Heart right ventricle (tissue), 16 donors: ENCODE data around the gene ESCO1. TPM values are rescaled to one million over a fixed set of nuclear protein-coding genes. Genes with fewer than 3 reads are reported as not detected.
"Not testable (repeated sequence)": the region's sequence is repeated elsewhere in the genome, so short reads cannot be mapped to it uniquely, and the experiment has no call there.

ENCODE experiments used
- ATAC-seq, 8 donors: fragments of 200-7000 bp; cut with Tn5 transposase; one replicate each; pipeline ENCODE4 v1.9.1; 2020; ENCODE audit warnings: mild to moderate bottlenecking in 8 of 8, moderate library complexity in 8 of 8, moderate number of reproducible peaks in 1 of 8
- DNase-seq, 2 donors: peaks; one replicate each; pipeline ENCODE4 v3.0.0-alpha.2; 2020
- H3K27ac ChIP-seq, 10 donors: fragments of 200-600 bp; sonication (generic) in 2 of 10; one replicate each; pipeline versions ENCODE4 v1.5.0 to v1.8.0; 2020 to 2022; ENCODE audit warnings: mild to moderate bottlenecking in 3 of 10
- H3K27me3 ChIP-seq, 7 donors: fragments of 200-600 bp; one replicate each; pipeline ENCODE4 v1.8.0; 2021 to 2022; ENCODE audit warnings: mild to moderate bottlenecking in 2 of 7
- H3K36me3 ChIP-seq, 9 donors: fragments of 200-600 bp; sonication (generic) in 1 of 9; one replicate each; pipeline versions ENCODE4 v1.5.0 to v1.8.0; 2020 to 2022; ENCODE audit warnings: mild to moderate bottlenecking in 2 of 9
- H3K4me1 ChIP-seq, 9 donors: fragments of 200-600 bp; sonication (generic) in 1 of 9; one replicate each; pipeline versions ENCODE4 v1.5.0 to v1.8.0; 2020 to 2022; ENCODE audit warnings: mild to moderate bottlenecking in 4 of 9
- H3K4me3 ChIP-seq, 10 donors: fragments of 200-600 bp; sonication (generic) in 2 of 10; one replicate each; pipeline versions ENCODE4 v1.5.0 to v1.8.0; 2020 to 2022; ENCODE audit warnings: mild to moderate bottlenecking in 7 of 10, moderate library complexity in 2 of 10
- H3K9me3 ChIP-seq, 11 donors: fragments of 200-600 bp in 10 of 11; sonication (generic) in 2 of 11; one replicate each; pipeline versions ENCODE4 v1.5.0 to v1.8.0; 2013 to 2022; ENCODE audit warnings: mild to moderate bottlenecking in 2 of 11, control low read depth in 1 of 11, moderate library complexity in 1 of 11
- WGBS, 2 donors: extraction: QIAGEN DNeasy Blood & Tissue Kit; methylation state at CpG; one replicate each; pipeline ENCODE4 v1.1.7; 2013; ENCODE audit warnings: inconsistent platforms in 1 of 2; 5-methylcytosine and 5-hydroxymethylcytosine counted together
- intact Hi-C, 10 donors: fragments of 100-400 bp; cut with DNase I; formaldehyde crosslinking; loops; one replicate each; pipeline versions ENCODE4 v1.11.1 to v1.14.2; 2022
- polyA plus RNA-seq, 2 donors: library from polyadenylated mRNA; stranded (reverse); fragments of 200-250 nt; gene quantifications; one replicate each; pipeline ENCODE4 v1.2.3, GENCODE V29; 2013
- total RNA-seq, 10 donors: library from RNA; stranded (reverse); fragmentation: NEBNext Ultra II Directional in 3 of 10; extraction: Animal tissue kit (Norgen Biotek cat#: 25700) in 3 of 10; gene quantifications; one replicate each; pipeline versions ENCODE4 v1.2.1 to v1.2.4, GENCODE V29; 2021 to 2023
- TF ChIP-seq, protein P1 (sequence below), 9 donors: fragments of 200-600 bp; sonication (generic) in 2 of 9; IDR thresholded peaks; one replicate each; pipeline versions ENCODE4 v1.5.0 to v1.8.0; 2021 to 2022; ENCODE audit warnings: antibody characterized with exemption in 9 of 9, mild to moderate bottlenecking in 5 of 9, moderate library complexity in 1 of 9
- donor health status: Arrhythmogenic right ventricular cardiomyopathy.
- donor health status: ischemic (EF 13 %, LVEDD 7.1; RV severe dilation, severe dysfunction).
- donor health status: healthy with polysubstance abuse.
- donor health status: DM: no; HTN: yes; CAD: no.
- donor health status: DM: no; HTN: no; CAD: no.
- donor health status: ischemic (EF 25% LVEDD 6.9; RV normal size, moderate dysfunction).
- donor health status: ischemic (EF 25% LVEDD 5.7; RV mildly dilated, moderate dysfunction).
- donor health status: healthy.
- donor health status: DM: yes; HTN: yes; CAD: no.
- donor health status: Ischemic cardiomyopathy.
- donor health status: ischemic (EF 35%, LVEDD 5.7; RV mildly dilated, moderate dysfunction).
- donor health status: nonischemic (EF 11% LVEDD 7.7; RV severe dilation, severe dysfunction).
- donor health status: DM: yes; HTN: yes; CAD: no.
- donor health status: PGD.
- donor health status: ischemic (EF 29% LVEDD 5.4; RV normal size, mild dysfunction).
- donor health status: nonischemic (EF 23%, LVEDD 6.1; RV moderate dilation, normal function).

Gene ESCO1
- total and polyA plus RNA-seq, 12 donors, result 5.5 to 12.9 (median 9.9) TPM

- Histone ChIP-seq H3K36me3 (peaks cover 0 to 43% (median 7%) of the 10 kb centered on the region in 9 donors), H3K27me3 (no peaks in the 10 kb centered on the region), H3K4me3 (no peak overlapping the region), H3K9me3 (no peaks in the 10 kb centered on the region), H3K27ac (no peak overlapping the region), H3K4me1 (no peaks in the 10 kb centered on the region)
- WGBS, 2 donors, result 80 to 88% methylated on average over 4 of the region's 4 CpGs
- DNase-seq (no peak), ATAC-seq (no peak)
- intact Hi-C loops, result loop anchor here in 1 of 10 donors (10.0 kb wide), 1 partner anchor 70 kb away; the partner anchor contains the start of gene ABHD3
- TF ChIP-seq, protein P1, sequence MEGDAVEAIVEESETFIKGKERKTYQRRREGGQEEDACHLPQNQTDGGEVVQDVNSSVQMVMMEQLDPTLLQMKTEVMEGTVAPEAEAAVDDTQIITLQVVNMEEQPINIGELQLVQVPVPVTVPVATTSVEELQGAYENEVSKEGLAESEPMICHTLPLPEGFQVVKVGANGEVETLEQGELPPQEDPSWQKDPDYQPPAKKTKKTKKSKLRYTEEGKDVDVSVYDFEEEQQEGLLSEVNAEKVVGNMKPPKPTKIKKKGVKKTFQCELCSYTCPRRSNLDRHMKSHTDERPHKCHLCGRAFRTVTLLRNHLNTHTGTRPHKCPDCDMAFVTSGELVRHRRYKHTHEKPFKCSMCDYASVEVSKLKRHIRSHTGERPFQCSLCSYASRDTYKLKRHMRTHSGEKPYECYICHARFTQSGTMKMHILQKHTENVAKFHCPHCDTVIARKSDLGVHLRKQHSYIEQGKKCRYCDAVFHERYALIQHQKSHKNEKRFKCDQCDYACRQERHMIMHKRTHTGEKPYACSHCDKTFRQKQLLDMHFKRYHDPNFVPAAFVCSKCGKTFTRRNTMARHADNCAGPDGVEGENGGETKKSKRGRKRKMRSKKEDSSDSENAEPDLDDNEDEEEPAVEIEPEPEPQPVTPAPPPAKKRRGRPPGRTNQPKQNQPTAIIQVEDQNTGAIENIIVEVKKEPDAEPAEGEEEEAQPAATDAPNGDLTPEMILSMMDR (IDR thresholded peaks at IDR 0.05), result no peak
Measured at GRCh38 chr18:21634588-21635199, 34.2 kb upstream of the ESCO1 start.

DNA sequence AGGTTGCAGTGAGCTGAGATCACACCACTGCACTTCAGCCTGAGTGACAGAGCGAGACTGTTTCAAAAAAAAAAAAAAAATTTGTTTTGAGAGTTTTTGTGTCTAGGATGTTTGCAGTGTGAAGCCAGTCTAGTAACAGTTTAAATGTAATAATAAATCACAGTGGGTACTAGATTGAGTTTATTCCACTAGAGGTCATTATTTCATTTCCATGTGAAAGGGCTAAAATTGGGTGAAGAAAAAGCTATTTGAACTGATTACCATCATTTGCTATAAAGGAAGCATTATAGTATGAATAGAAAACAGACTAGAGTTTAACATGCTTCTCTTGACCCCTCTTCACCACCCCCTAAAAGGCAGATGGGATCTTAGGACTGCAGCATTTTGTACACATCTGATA, 31.9 kb upstream of the ESCO1 start:
- Histone ChIP-seq H3K27me3 (no peaks in the 10 kb centered on the region), H3K36me3 (peaks cover 0 to 65% (median 18%) of the 10 kb centered on the region in 9 donors), H3K4me3 (no peak overlapping the region), H3K9me3 (no peaks in the 10 kb centered on the region), H3K4me1 (no peaks in the 10 kb centered on the region), H3K27ac (no peak overlapping the region)
- TF ChIP-seq, protein P1 (IDR thresholded peaks at IDR 0.05), result peak in 3 of 9 donors; percentile 4 to 13 (median 11)
- intact Hi-C loops, result loop anchor here in 1 of 10 donors (10.0 kb wide), 1 partner anchor 72 kb away; the partner anchor contains the start of gene ABHD3
- WGBS, 2 donors, result 100% methylated on average over 1 of the region's 1 CpG
- DNase-seq, result no peak
- ATAC-seq, result no peak

- no peak overlapping the region for H3K4me3 ChIP-seq
- DNase-seq (no peak), ATAC-seq (no peak)
- WGBS, 2 donors, result 79 to 82% methylated on average over 9 of the region's 9 CpGs
- TF ChIP-seq, protein P1 (IDR thresholded peaks at IDR 0.05), result no peak
- intact Hi-C loops, result loop anchor here in 1 of 10 donors (10.0 kb wide), 1 partner anchor 236 kb away; no protein-coding TSS in a partner anchor
- no peaks in the 10 kb centered on the region for H3K4me1 ChIP-seq
- H3K27ac ChIP-seq, result no peak overlapping the region
- no peaks in the 10 kb centered on the region for H3K27me3 ChIP-seq
- H3K36me3 ChIP-seq, result peaks cover 0 to 96% (median 31%) of the 10 kb centered on the region in 9 donors
- no peaks in the 10 kb centered on the region for H3K9me3 ChIP-seq
Measured at GRCh38 chr18:21629089-21629832, 28.8 kb upstream of the ESCO1 start.

DNA sequence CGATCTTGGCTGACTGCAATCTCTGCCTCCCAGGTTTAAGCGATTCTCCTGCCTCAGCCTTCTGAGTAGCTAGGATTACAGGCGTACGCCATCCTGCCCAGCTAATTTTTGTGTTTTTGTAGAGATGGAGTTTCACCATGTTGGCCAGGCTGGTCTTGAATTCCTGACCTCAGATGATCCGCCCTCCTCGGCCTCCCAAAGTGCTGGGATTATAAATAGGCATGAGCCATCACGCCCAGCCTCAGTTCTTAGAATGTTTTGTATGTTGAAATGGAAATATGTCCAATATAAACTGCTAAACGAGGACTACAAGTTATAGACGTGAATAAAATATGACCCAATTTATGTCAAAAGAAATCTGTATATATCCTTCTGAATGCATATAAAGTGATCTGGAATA, 21.1 kb upstream of the ESCO1 start:
- H3K27me3 ChIP-seq, H3K4me1 ChIP-seq, H3K4me3 ChIP-seq, H3K9me3 ChIP-seq: not testable (repeated sequence)
- peak in 4 of 8 donors; percentile 35 to 72 (median 58) for ATAC-seq
- Histone ChIP-seq H3K27ac (peak overlapping the region in 2 of 10 donors; percentile 36 to 49), H3K36me3 (peaks cover 0 to 90% (median 31%) of the 10 kb centered on the region in 9 donors)
- 69 to 74% methylated on average over 9 of the region's 9 CpGs for WGBS, 2 donors
- peak in 1 of 2 donors; percentile 13 for DNase-seq
- intact Hi-C loops, result loop anchor here in 1 of 10 donors (10.0 kb wide), 1 partner anchor 243 kb away; no protein-coding TSS in a partner anchor
